Measurements from ENCODE around the gene TNFRSF11A. TPM values are rescaled to one million over a fixed set of nuclear protein-coding genes. Genes with fewer than 3 reads are reported as not detected.

TNFRSF11A gene
- total RNA-seq, 1 experiment from 2014 or later, result 0.16 TPM

GRCh38 chr18:62379051-62379450 is 53.9 kb downstream of the TNFRSF11A start:
- Histone ChIP-seq H3K4me1 (no peaks in the 10 kb centered on the region), H3K36me3 (ENCODE audit: control insufficient read depth, insufficient read depth, low read length) (no peaks in the 10 kb centered on the region), H3K27me3 (replicated peaks; ENCODE audit: control insufficient read depth, insufficient read depth, low read length) (no peaks in the 10 kb centered on the region), H3K9me3 (no peaks in the 10 kb centered on the region), H3K4me3 (ENCODE audit: low read depth, low read length) (no peak overlapping the region)
- no TSS peak for BruUV-seq (replicated peaks)
- DNase-seq, result no peak
- TF ChIP-seq, protein P1, sequence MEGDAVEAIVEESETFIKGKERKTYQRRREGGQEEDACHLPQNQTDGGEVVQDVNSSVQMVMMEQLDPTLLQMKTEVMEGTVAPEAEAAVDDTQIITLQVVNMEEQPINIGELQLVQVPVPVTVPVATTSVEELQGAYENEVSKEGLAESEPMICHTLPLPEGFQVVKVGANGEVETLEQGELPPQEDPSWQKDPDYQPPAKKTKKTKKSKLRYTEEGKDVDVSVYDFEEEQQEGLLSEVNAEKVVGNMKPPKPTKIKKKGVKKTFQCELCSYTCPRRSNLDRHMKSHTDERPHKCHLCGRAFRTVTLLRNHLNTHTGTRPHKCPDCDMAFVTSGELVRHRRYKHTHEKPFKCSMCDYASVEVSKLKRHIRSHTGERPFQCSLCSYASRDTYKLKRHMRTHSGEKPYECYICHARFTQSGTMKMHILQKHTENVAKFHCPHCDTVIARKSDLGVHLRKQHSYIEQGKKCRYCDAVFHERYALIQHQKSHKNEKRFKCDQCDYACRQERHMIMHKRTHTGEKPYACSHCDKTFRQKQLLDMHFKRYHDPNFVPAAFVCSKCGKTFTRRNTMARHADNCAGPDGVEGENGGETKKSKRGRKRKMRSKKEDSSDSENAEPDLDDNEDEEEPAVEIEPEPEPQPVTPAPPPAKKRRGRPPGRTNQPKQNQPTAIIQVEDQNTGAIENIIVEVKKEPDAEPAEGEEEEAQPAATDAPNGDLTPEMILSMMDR (IDR thresholded peaks at IDR 0.05; ENCODE audit: insufficient read depth in 1 of 2, low read depth in 1 of 2, low read length in 1 of 2, severe bottlenecking in 1 of 2, unreplicated experiment in 1 of 2), result no peak
- no peaks in the 10 kb centered on the region for H3K36me3 Mint-ChIP-seq (ENCODE audit: insufficient read depth, unreplicated experiment)
- no peaks in the 10 kb centered on the region for H3K27me3 Mint-ChIP-seq (ENCODE audit: insufficient read depth, unreplicated experiment)
- no peak overlapping the region for H3K27ac Mint-ChIP-seq (ENCODE audit: unreplicated experiment)
- no peaks in the 10 kb centered on the region for H3K9me3 Mint-ChIP-seq (ENCODE audit: unreplicated experiment)
- ChIA-PET CTCF (no interaction called here), POLR2A (no interaction called here)
- no peak overlapping the region for H3K4me3 Mint-ChIP-seq (ENCODE audit: unreplicated experiment)
- H3K4me1 Mint-ChIP-seq (ENCODE audit: low read depth, unreplicated experiment), result no peaks in the 10 kb centered on the region
- intact Hi-C loops (cut with micrococcal nuclease; ENCODE audit: unreplicated experiment), result no loop called here

DNA sequence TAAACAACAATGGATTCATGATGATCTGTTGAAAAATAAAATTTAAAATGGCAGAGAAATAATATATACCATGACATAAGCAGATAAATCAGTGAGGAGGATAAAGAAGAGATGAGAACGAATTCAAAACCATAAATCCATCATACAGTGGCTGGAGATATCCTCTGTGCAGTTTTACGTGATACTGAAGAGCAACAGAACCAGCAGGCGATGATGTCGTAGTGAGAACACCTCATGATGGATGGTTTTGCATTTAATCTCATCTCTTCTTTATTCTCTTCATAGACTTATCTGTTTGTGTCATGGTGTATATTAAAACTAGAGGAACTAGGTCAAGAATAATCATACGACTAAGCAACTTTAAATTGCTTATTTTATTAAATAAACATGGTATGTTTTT is 56.3 kb downstream of the TNFRSF11A start:
- BruUV-seq (replicated peaks), result no TSS peak
- H3K36me3 ChIP-seq (ENCODE audit: control insufficient read depth, insufficient read depth, low read length), result no peaks in the 10 kb centered on the region
- no peak overlapping the region for H3K4me3 Mint-ChIP-seq (ENCODE audit: unreplicated experiment)
- POLR2A ChIA-PET, result no interaction called here
- TF ChIP-seq, protein P1 (IDR thresholded peaks at IDR 0.05; ENCODE audit: insufficient read depth in 1 of 2, low read depth in 1 of 2, low read length in 1 of 2, severe bottlenecking in 1 of 2, unreplicated experiment in 1 of 2), result no peak
- H3K4me3 ChIP-seq (ENCODE audit: low read depth, low read length), result no peak overlapping the region
- CTCF ChIA-PET, result no interaction called here
- no peaks in the 10 kb centered on the region for H3K9me3 ChIP-seq
- H3K27ac Mint-ChIP-seq (ENCODE audit: unreplicated experiment), result no peak overlapping the region
- no peaks in the 10 kb centered on the region for H3K27me3 ChIP-seq (replicated peaks; ENCODE audit: control insufficient read depth, insufficient read depth, low read length)
- DNase-seq, result no peak
- H3K36me3 Mint-ChIP-seq (ENCODE audit: insufficient read depth, unreplicated experiment), result no peaks in the 10 kb centered on the region
- H3K27me3 Mint-ChIP-seq (ENCODE audit: insufficient read depth, unreplicated experiment), result no peaks in the 10 kb centered on the region
- H3K4me1 Mint-ChIP-seq (ENCODE audit: low read depth, unreplicated experiment), result no peaks in the 10 kb centered on the region
- no peaks in the 10 kb centered on the region for H3K9me3 Mint-ChIP-seq (ENCODE audit: unreplicated experiment)
- intact Hi-C loops (cut with micrococcal nuclease; ENCODE audit: unreplicated experiment), result no loop called here
- H3K4me1 ChIP-seq, result no peaks in the 10 kb centered on the region

- H3K9me3 ChIP-seq, result no peaks in the 10 kb centered on the region
- H3K4me1 ChIP-seq, result no peaks in the 10 kb centered on the region
- H3K27me3 ChIP-seq (replicated peaks; ENCODE audit: control insufficient read depth, insufficient read depth, low read length), result no peaks in the 10 kb centered on the region
- CTCF ChIA-PET, result no interaction called here
- H3K36me3 Mint-ChIP-seq (ENCODE audit: insufficient read depth, unreplicated experiment), result no peaks in the 10 kb centered on the region
- no peak overlapping the region for H3K27ac Mint-ChIP-seq (ENCODE audit: unreplicated experiment)
- no peaks in the 10 kb centered on the region for H3K9me3 Mint-ChIP-seq (ENCODE audit: unreplicated experiment)
- DNase-seq, result no peak
- intact Hi-C loops (cut with micrococcal nuclease; ENCODE audit: unreplicated experiment), result no loop called here
- H3K4me3 Mint-ChIP-seq (ENCODE audit: unreplicated experiment), result no peak overlapping the region
- POLR2A ChIA-PET, result no interaction called here
- no peaks in the 10 kb centered on the region for H3K27me3 Mint-ChIP-seq (ENCODE audit: insufficient read depth, unreplicated experiment)
- TF ChIP-seq, protein P1 (IDR thresholded peaks at IDR 0.05; ENCODE audit: insufficient read depth in 1 of 2, low read depth in 1 of 2, low read length in 1 of 2, severe bottlenecking in 1 of 2, unreplicated experiment in 1 of 2), result no peak
- BruUV-seq (replicated peaks), result no TSS peak
- H3K4me1 Mint-ChIP-seq (ENCODE audit: low read depth, unreplicated experiment), result no peaks in the 10 kb centered on the region
- no peaks in the 10 kb centered on the region for H3K36me3 ChIP-seq (ENCODE audit: control insufficient read depth, insufficient read depth, low read length)
- no peak overlapping the region for H3K4me3 ChIP-seq (ENCODE audit: low read depth, low read length)
Observed at GRCh38 chr18:62384068-62384467, 59.0 kb downstream of the TNFRSF11A start.
